Activated CD4-positive, alpha-beta memory T cell treated with anti-CD3 and anti-CD28 coated beads, Interleukin-2, amount 10 ng/mL, durations not matched to agents 7 days and 5 days (primary cell): ENCODE data around the gene PCSK9. TPM values are rescaled to one million over a fixed set of nuclear protein-coding genes. Genes with fewer than 3 reads are reported as not detected.
A peak's percentile ranks its signal among the peaks of the same experiment; 100 is the strongest.

Experiments used
- CTCF ChIA-PET: fragments of 350-600 bp; sonication (Branson Sonifier 250); formaldehyde crosslinking; loops from one replicate; lab custom pipeline; 2021; ENCODE audit warnings: antibody characterized with exemption, inconsistent platforms; lab: Charles Lee
- POLR2A ChIA-PET: fragments of 350-600 bp; sonication (Branson Sonifier 250); formaldehyde crosslinking; loops from one replicate; lab custom pipeline; 2021; ENCODE audit warnings: antibody characterized with exemption; lab: Charles Lee
- DNase-seq: peaks from one replicate; pipeline ENCODE4 v3.0.0-alpha.2; 2020
- H3K27ac Mint-ChIP-seq: one replicate; pipeline ENCODE4 v1.8.0; 2021; ENCODE audit warnings: mild to moderate bottlenecking, mixed read lengths
- H3K27me3 Mint-ChIP-seq: one replicate; pipeline ENCODE4 v1.8.0; 2021; ENCODE audit warnings: mixed read lengths
- H3K36me3 Mint-ChIP-seq: one replicate; pipeline ENCODE4 v1.8.0; 2021; ENCODE audit warnings: low read depth, mixed read lengths
- H3K4me1 Mint-ChIP-seq: one replicate; pipeline ENCODE4 v1.8.0; 2021; ENCODE audit warnings: mixed read lengths
- H3K4me3 Mint-ChIP-seq: one replicate; pipeline ENCODE4 v1.8.0; 2021; ENCODE audit warnings: mild to moderate bottlenecking, mixed read lengths
- H3K9me3 Mint-ChIP-seq: one replicate; pipeline ENCODE4 v1.8.0; 2021; ENCODE audit warnings: mixed read lengths
- total RNA-seq, 2 experiments: library from RNA; stranded (reverse); gene quantifications; one replicate each; pipeline ENCODE4 v1.2.3, GENCODE V29; 2021

The PCSK9 gene
- total RNA-seq, 2 experiments from 2014 or later = 0.05 to 0.18 TPM

DNA sequence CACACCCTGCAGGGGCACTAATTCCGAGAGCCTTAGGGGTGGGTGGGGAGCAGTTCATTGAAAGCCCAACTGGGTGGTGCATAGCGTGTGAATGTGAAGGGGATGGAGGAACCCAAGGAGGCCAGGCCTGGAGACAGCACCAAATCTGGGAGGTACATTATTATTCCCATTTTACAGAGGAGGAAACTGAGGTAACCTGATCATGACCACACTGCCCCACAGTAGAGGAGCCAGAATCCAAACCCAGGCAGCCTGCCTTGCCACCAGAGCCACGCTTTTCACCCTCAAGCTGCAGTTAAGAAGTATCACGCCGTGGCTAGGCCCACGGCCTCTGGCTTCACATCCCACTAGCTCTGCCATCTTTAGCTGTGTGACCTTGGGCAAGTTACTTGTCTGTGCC, 41.2 kb upstream of the PCSK9 start:
- POLR2A ChIA-PET = no interaction called here
- H3K4me3 Mint-ChIP-seq = no peak overlapping the region
- peaks cover 35% of the 10 kb centered on the region for H3K4me1 Mint-ChIP-seq
- DNase-seq = no peak
- CTCF ChIA-PET = interaction anchor here (1.2 to 10.4 kb wide), 3 partner anchors 10 to 50 kb away, joined by 3 to 353 read pairs (median 26); no protein-coding TSS in a partner anchor
- no peak overlapping the region for H3K27ac Mint-ChIP-seq
- H3K36me3 Mint-ChIP-seq = no peaks in the 10 kb centered on the region
- peaks cover 39% of the 10 kb centered on the region for H3K27me3 Mint-ChIP-seq
- H3K9me3 Mint-ChIP-seq = no peaks in the 10 kb centered on the region

DNA sequence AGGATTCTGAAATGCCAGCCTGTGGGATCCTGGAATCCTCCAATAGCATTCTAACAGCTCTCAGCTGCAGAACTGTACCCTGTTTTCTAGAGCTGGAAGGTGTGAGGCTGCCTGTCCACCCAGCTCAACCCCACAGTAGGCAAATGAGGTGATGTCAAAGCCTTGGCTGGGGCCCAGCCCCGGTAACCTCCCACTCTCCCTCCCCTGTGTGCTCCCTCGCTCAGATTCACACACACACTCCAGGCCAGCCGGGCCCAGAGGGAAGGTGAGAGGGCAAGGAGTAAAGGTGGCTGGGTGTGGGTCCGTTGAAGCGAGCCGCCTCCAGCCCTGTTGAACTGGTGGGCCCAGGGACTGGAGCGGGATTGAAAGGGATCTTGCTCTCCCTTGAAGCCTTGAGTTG, 40.7 kb upstream of the PCSK9 start, which contains the start of gene BSND:
Gene BSND (plus strand): TSS at position 257 of the 400 bp plus-strand sequence. CDS start 254 bp downstream, outside the sequence.
- no peak for DNase-seq
- Mint-ChIP-seq H3K9me3 (no peaks in the 10 kb centered on the region), H3K4me3 (no peak within 1 kb of the TSS), H3K36me3 (no peaks in the 10 kb centered on the region), H3K27me3 (peaks cover 39% of the 10 kb centered on the region), H3K27ac (no peak within 1 kb of the TSS), H3K4me1 (peaks cover 35% of the 10 kb centered on the region)
- ChIA-PET CTCF (interaction anchor here (1.2 to 10.4 kb wide), 3 partner anchors 9 to 50 kb away, joined by 3 to 353 read pairs (median 26); no protein-coding TSS in a partner anchor), POLR2A (no interaction called here)

DNA sequence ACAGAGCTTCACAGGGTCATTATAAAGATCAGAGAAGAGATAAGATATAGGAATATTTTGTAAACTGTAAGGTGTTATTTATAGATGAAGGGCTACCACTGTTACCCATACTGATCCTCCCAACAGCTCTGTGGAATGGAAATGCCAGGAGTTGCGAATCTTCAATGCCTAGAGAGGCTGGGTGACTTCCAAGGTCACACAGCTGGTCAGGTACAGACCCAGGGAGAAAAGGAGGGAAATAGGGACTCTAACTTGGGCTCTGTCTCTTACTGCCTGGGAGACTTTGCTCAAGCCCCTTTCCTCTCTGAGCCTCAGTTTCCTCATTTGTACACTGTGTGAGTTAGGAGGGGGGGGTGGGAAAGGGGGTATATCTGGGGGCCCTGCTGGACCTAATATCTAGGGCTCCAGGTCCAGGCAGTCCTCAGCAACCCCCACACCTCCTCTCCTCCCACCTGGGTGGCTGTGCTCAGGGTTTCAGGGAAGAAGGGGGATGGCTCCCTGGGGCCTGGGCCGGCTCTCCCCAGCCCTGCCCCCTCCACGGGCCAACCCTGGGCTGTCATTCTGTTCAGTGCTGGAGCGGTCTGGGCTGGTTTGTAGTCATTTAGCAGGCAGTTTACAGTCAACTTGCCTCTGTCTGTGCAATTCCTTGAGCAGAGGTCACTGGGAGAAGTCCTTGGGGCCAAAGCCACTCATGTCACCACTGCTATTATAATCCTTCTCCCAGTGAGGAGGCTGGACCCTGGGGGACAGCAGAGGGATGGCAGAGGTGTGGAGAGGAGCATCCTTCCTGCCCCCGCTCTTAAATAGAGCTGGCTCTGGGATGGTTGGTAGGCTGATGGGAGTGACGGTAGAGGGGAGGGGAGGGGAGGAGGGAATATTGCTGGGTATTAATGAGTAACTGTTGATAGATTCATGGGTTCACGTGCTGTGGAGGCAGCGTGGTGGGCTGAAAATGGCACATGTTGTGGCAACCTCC, 39.0 kb upstream of the PCSK9 start:
- CTCF ChIA-PET = interaction anchor here (0.8 to 10.4 kb wide), 3 partner anchors 11 to 52 kb away, joined by 4 to 353 read pairs (median 7); no protein-coding TSS in a partner anchor
- no peaks in the 10 kb centered on the region for H3K9me3 Mint-ChIP-seq
- no peak overlapping the region for H3K4me3 Mint-ChIP-seq
- no peak for DNase-seq
- H3K36me3 Mint-ChIP-seq = no peaks in the 10 kb centered on the region
- H3K27me3 Mint-ChIP-seq = peaks cover 33% of the 10 kb centered on the region
- peaks cover 21% of the 10 kb centered on the region for H3K4me1 Mint-ChIP-seq
- POLR2A ChIA-PET = no interaction called here
- H3K27ac Mint-ChIP-seq = no peak overlapping the region

DNA sequence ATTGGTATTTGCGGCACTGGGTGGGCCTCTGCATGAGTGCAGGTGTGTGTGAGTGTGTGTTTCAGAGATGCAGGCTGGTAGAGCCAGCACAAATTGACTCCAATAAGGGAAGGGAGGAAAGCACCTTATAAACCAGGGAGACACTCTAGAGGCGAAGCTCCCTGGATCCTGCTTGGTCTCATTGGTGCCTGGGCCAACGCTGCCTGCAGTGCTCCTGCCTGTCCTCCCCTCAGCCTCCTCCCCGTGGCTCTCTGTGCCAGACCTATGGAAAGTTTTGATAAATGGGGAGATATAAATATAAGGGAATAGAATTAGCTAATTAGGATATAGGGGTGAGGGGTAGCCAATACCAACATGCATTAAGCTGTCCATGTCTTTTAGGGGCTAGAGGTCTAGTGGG, 38.0 kb upstream of the PCSK9 start:
- peaks cover 29% of the 10 kb centered on the region for H3K27me3 Mint-ChIP-seq
- ChIA-PET CTCF (interaction anchor here (10.4 kb wide), 1 partner anchor 53 kb away, joined by 353 read pairs; no protein-coding TSS in a partner anchor), POLR2A (no interaction called here)
- H3K4me3 Mint-ChIP-seq = no peak overlapping the region
- H3K4me1 Mint-ChIP-seq = peaks cover 12% of the 10 kb centered on the region
- no peak overlapping the region for H3K27ac Mint-ChIP-seq
- DNase-seq = no peak
- no peaks in the 10 kb centered on the region for H3K36me3 Mint-ChIP-seq
- no peaks in the 10 kb centered on the region for H3K9me3 Mint-ChIP-seq

DNA sequence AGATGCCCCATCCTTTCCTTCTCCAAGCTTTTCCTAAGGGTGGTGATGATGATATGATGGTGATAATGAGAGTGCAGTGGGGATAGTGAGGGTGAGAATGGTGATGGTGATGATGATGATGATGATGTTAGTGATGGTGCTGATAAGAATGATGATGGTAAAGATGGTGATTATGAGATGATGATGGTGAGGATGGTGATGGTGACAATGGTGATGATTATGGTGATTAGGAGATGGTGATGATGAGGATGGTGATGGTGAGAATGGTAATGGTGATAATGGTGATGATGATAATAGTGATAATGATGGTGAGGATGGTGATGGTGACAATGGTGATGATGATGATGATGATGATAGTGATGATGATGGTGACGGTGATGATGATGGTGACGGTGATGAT, 36.7 kb upstream of the PCSK9 start:
- no peaks in the 10 kb centered on the region for H3K36me3 Mint-ChIP-seq

DNA sequence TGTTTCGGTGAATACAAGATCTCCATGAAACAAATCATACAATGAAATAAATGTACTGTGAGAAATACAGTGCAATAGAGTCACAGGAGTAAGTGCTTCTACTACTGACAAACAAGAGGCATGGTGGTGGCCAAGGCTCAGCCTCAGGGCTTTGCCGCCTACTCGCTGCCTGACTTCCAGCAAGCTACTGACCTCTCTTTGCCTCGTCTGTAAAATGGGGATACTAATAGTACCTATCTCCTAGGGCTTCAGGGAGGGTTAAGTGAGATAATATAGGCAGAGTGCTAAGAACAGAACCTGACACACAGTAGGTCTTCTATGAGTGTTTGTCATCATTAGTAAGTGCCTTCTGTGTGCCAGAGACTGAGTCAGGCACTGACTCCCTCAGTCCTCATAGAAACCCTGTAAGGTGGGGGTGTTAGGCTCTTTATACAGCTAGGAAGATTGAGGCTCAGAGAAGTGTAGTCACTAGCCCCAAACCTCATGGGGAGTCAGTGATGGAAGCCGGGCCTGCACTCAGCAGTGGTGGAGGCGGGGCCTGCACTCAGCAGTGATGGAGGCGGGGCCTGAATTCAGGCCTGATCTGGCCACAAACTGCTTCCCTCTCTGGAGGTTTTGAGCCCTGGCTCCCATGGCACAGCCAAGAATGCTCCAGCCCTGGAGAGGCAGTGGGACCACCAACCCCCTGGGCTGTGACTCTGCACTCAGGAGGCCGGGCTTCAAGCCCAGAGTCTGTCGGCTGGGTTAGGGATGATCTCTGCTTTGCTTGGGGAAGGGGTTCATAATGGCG, 33.8 kb upstream of the PCSK9 start:
- no peaks in the 10 kb centered on the region for H3K4me1 Mint-ChIP-seq
- no peak overlapping the region for H3K4me3 Mint-ChIP-seq
- H3K27ac Mint-ChIP-seq = no peak overlapping the region
- no peaks in the 10 kb centered on the region for H3K36me3 Mint-ChIP-seq
- ChIA-PET CTCF (interaction anchor here (1.0 kb wide), 1 partner anchor 16 kb away, joined by 3 read pairs; no protein-coding TSS in a partner anchor), POLR2A (no interaction called here)
- H3K9me3 Mint-ChIP-seq = no peaks in the 10 kb centered on the region
- DNase-seq = no peak
- H3K27me3 Mint-ChIP-seq = no peaks in the 10 kb centered on the region

More for the DNA sequence above, 36.7 kb upstream of the PCSK9 start:
- no peak for DNase-seq
- no peak overlapping the region for H3K4me3 Mint-ChIP-seq
- peaks cover 18% of the 10 kb centered on the region for H3K27me3 Mint-ChIP-seq
- POLR2A ChIA-PET = no interaction called here
- no peaks in the 10 kb centered on the region for H3K9me3 Mint-ChIP-seq
- no peak overlapping the region for H3K27ac Mint-ChIP-seq
- CTCF ChIA-PET = interaction anchor here (1.1 to 10.4 kb wide), 2 partner anchors 19 to 54 kb away, joined by 6 to 353 read pairs; no protein-coding TSS in a partner anchor
- peaks cover under 1% of the 10 kb centered on the region for H3K4me1 Mint-ChIP-seq

DNA sequence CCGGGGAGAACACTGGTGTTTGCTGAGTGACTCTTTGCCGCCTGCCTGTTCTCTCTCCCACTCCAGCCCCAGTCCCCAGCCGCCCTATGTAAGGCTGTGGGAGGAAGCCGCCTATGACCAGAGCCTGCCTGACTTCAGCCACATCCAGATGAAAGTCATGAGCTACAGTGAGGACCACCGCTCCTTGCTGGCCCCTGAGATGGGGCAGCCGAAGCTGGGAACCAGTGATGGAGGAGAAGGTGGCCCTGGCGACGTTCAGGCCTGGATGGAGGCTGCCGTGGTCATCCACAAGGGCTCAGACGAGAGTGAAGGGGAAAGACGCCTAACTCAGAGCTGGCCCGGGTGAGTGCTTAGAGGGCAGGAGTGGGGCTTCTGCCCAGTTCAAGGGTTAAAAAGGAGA, 32.4 kb upstream of the PCSK9 start:
- Mint-ChIP-seq H3K4me1 (no peaks in the 10 kb centered on the region), H3K27ac (no peak overlapping the region), H3K36me3 (no peaks in the 10 kb centered on the region), H3K27me3 (no peaks in the 10 kb centered on the region), H3K4me3 (no peak overlapping the region), H3K9me3 (no peaks in the 10 kb centered on the region)
- CTCF ChIA-PET = interaction anchor here (1.9 kb wide), 1 partner anchor 10 kb away, joined by 5 read pairs; no protein-coding TSS in a partner anchor
- DNase-seq = no peak
- POLR2A ChIA-PET = no interaction called here

DNA sequence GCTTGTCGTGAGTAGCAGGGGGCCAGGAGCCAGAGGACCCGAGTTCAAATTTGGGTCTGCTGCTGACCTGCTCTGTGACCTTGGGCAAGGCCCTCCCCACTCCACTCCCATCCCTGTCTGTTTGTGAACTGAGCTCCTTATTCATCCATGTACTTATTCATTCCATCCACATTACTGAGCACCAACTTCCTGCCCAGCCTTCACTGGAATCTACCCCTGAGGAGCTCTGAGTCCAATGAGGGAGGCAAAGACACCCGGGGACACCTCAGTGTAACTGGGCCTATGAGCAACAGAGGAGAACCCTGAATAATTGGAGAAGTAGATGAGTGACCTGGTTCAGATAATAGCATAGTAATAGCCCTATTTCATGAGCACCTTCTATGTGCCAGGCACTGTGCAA, 31.7 kb upstream of the PCSK9 start:
- peaks cover 1% of the 10 kb centered on the region for H3K27me3 Mint-ChIP-seq
- no peak overlapping the region for H3K4me3 Mint-ChIP-seq
- H3K27ac Mint-ChIP-seq = no peak overlapping the region
- DNase-seq = no peak
- ChIA-PET POLR2A (no interaction called here), CTCF (interaction anchor here (1.0 to 1.9 kb wide), 3 partner anchors 9 to 63 kb away, joined by 3 to 7 read pairs (median 5); partner anchors contain the start of gene BSND)
- H3K4me1 Mint-ChIP-seq = no peaks in the 10 kb centered on the region
- no peaks in the 10 kb centered on the region for H3K36me3 Mint-ChIP-seq
- H3K9me3 Mint-ChIP-seq = no peaks in the 10 kb centered on the region

DNA sequence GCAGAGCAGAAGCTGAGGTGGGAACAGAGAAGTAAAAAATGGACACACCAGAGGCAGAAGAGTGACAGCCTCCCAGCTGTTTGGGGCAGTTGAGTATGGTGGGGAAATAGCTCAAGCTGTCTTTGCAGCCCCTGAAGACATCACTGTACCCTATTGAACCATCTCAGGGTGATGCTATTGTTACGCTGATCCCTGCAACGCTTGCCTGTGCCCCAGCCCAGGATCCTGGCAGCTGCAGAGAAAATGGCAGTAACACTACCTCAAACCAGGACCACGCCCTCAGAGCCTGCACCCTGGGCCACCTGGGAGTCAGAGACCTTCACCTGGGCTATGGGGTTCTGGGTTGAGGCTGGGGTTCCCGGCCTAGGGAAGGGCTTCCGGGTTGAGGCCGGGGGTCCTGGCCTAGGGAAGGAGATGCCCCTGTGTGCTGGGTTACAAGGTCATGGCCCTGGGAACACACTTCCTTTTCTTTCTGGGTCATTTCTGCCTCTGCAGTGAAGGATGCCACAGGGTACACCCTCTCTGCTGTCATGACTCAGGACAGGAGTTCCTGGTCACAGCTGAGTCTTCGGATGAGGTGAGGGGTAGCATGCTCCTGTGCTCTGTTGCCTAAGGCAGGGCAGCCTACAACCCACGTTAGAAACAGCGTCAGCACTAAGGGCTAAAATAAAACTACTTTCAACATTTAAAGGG, 29.0 kb upstream of the PCSK9 start:
- no peaks in the 10 kb centered on the region for H3K9me3 Mint-ChIP-seq
- CTCF ChIA-PET = interaction anchor here (1.1 kb wide), 1 partner anchor 12 kb away, joined by 3 read pairs; no protein-coding TSS in a partner anchor
- no peak overlapping the region for H3K4me3 Mint-ChIP-seq
- H3K27me3 Mint-ChIP-seq = peaks cover 12% of the 10 kb centered on the region
- no peaks in the 10 kb centered on the region for H3K4me1 Mint-ChIP-seq
- DNase-seq = no peak
- POLR2A ChIA-PET = no interaction called here
- H3K27ac Mint-ChIP-seq = no peak overlapping the region
- H3K36me3 Mint-ChIP-seq = no peaks in the 10 kb centered on the region

DNA sequence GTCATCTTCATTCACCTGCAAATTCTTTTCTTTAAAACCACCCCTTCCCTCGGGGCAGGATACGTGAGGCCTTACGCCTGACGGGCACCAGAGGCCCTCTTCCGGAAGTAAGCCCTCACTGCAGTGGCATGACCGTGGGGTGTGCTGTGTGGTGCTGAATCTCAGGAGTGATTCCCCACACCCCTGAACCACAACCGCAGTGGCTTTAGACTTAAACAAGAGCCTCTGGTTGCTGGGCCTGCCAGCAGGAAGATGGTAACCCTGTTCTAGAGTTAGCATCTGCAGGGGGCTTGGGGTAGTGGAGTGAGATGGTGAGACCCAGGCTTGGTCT, 28.5 kb upstream of the PCSK9 start:
- Mint-ChIP-seq H3K27me3 (peaks cover 17% of the 10 kb centered on the region), H3K4me3 (no peak overlapping the region), H3K27ac (no peak overlapping the region), H3K9me3 (no peaks in the 10 kb centered on the region), H3K36me3 (no peaks in the 10 kb centered on the region), H3K4me1 (no peaks in the 10 kb centered on the region)
- POLR2A ChIA-PET = no interaction called here
- peak; percentile 30 for DNase-seq
- CTCF ChIA-PET = no interaction called here

DNA sequence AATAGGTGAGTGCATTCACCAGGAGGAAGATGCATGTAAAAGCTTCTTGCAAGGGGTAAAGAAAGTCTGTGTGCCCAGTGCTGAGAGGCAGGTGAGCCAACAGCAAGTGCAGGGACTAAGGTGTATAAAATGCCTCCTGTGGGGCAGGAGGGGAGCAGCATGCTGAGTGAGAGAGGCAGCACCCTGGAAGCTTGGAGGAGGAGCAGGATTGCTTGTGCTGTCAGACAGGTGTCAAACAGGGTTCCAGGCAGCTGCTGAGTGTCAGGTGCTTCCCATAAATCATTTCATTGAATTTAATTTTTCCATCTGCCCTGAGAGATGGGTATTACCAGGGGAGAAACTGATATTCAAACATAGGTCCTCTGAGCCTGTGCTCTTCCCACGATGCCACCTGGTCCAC, 26.7 kb upstream of the PCSK9 start:
- Mint-ChIP-seq H3K27ac (no peak overlapping the region), H3K4me3 (no peak overlapping the region), H3K27me3 (peaks cover 32% of the 10 kb centered on the region), H3K4me1 (no peaks in the 10 kb centered on the region), H3K36me3 (no peaks in the 10 kb centered on the region), H3K9me3 (no peaks in the 10 kb centered on the region)
- ChIA-PET CTCF (interaction anchor here (2.4 kb wide), 1 partner anchor 10 kb away, joined by 9 read pairs; no protein-coding TSS in a partner anchor), POLR2A (no interaction called here)
- no peak for DNase-seq

DNA sequence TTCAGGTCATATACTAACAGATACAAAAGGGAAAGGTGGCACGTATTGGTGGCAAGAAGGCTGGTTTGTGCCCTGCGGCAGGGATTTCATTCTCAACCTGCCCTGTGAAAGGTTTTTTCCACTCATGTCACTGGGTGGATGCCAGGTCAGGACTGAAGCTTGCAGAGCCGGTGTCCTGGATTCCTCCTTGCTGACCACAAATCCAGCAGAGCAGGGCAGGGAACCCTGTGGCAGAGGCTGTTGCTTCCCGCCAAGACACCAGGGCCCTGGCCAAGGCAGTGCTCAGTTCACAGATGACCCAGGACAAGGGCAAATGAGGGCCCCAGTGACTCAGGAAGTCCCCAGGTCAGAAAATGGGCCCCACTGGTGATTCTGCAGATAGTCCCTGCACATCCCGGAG, 24.2 kb upstream of the PCSK9 start:
- POLR2A ChIA-PET = interaction anchor here (1.7 kb wide), 1 partner anchor 19 kb away, joined by 4 read pairs; no protein-coding TSS in a partner anchor
- Mint-ChIP-seq H3K27ac (no peak overlapping the region), H3K9me3 (no peaks in the 10 kb centered on the region), H3K27me3 (peaks cover 38% of the 10 kb centered on the region), H3K36me3 (no peaks in the 10 kb centered on the region), H3K4me3 (no peak overlapping the region), H3K4me1 (no peaks in the 10 kb centered on the region)
- CTCF ChIA-PET = interaction anchor here (1.0 to 1.4 kb wide), 2 partner anchors 19 to 65 kb away, joined by 4 to 7 read pairs; no protein-coding TSS in a partner anchor
- no peak for DNase-seq
